KOPT-K1 (cell line): ENCODE data around the gene CTNNA3.

Source experiments
- H3K27ac ChIP-seq: fragments of 200-600 bp; sonication (generic); 2 replicates; pipeline ENCODE4 v1.5.1; 2016; ENCODE audit warnings: antibody characterized with exemption, mild to moderate bottlenecking, low read depth, low read length; ENCODE audit not compliant: poor library complexity, severe bottlenecking
- H3K36me3 ChIP-seq: fragments of 200-600 bp; sonication (generic); 2 replicates; pipeline ENCODE4 v1.5.1; 2017; ENCODE audit warnings: antibody characterized with exemption, mild to moderate bottlenecking, low read length, moderate library complexity; ENCODE audit not compliant: insufficient read depth
- H3K9me3 ChIP-seq: fragments of 200-600 bp; sonication (generic); 2 replicates; pipeline ENCODE4 v1.5.1; 2017; ENCODE audit warnings: antibody characterized with exemption, low read length, mild to moderate bottlenecking; ENCODE audit not compliant: insufficient read depth, poor library complexity, severe bottlenecking

The CTNNA3 gene

DNA sequence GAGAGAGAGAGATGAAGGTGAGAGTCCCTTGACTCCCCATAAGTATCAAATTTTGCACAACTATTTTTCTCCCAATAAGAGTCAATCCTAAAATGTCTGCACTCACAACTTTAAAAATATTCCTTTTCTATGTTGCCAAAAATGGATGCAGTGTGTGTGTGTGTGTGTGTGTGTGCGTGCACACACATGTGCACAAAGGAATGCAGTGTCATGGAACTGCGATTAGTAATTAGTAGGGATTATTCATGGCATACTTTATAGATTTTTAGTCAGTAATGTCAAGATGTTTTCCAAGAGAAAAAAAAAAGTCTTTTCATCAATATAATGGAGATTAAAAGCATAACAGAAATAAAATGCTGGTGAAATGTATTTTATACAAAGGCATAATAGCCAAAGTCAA lies 949.3 kb downstream of the CTNNA3 start:
- Histone ChIP-seq H3K9me3 (no peaks in the 10 kb centered on the region), H3K27ac (no peak overlapping the region), H3K36me3 (no peaks in the 10 kb centered on the region)

DNA sequence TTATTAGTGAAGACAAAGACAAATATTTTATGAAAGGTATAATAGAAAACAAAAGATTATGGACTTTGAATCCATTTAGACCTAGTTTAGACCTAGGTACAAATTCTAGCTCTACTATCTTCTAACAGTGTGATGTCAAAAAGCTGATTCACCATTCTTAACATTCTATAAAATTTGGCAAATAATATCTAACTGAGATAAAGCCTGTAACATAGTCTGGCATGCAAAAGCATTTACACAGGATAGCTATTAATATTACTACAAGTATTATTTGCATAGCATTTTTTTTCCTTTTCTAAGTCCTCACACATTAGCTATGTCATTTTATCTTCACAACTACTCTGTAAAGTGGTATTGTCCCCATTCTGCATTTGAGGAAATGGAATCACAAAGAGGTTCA lies 949.7 kb downstream of the CTNNA3 start:
- H3K9me3 ChIP-seq, result no peaks in the 10 kb centered on the region
- no peak overlapping the region for H3K27ac ChIP-seq
- no peaks in the 10 kb centered on the region for H3K36me3 ChIP-seq

DNA sequence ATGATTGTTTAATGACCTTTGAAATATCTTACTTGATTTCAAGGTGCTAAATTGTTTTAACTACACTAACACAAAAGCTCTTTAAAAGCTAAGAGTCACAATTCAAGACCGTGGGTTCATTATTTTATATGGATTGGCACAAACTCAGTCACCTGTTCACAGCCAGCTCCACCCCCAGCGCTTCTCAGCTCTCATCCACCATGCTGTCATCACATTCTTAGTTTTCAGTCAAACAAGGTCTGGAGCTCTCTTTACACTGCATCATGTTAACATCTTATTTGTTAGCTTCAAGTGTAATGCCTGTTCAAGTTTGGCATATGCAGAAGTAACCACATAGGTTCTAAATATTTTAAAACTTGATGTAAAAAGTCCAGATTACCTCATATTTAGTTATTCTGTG lies 951.1 kb downstream of the CTNNA3 start:
- Histone ChIP-seq H3K36me3 (no peaks in the 10 kb centered on the region), H3K9me3 (no peaks in the 10 kb centered on the region), H3K27ac (no peak overlapping the region)

DNA sequence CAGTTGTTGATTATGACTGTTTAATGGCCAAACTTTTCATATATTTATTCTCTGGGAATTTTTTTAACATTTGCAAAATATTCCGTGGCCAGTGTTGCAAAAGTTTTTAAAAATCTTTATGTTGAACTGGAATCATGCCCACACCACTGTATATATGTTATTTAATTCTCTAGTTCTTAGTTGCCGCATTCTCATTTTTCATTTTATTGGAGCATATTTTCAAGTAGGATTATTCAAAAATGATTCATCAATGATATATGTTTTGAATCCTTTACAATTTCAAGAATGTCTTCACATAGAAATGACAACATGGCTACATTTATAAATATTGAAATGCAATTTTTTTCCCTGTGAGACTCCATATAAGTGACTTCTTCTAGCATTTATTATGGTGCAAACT lies 958.8 kb downstream of the CTNNA3 start:
- no peak overlapping the region for H3K27ac ChIP-seq
- H3K9me3 ChIP-seq, result no peaks in the 10 kb centered on the region
- no peaks in the 10 kb centered on the region for H3K36me3 ChIP-seq

DNA sequence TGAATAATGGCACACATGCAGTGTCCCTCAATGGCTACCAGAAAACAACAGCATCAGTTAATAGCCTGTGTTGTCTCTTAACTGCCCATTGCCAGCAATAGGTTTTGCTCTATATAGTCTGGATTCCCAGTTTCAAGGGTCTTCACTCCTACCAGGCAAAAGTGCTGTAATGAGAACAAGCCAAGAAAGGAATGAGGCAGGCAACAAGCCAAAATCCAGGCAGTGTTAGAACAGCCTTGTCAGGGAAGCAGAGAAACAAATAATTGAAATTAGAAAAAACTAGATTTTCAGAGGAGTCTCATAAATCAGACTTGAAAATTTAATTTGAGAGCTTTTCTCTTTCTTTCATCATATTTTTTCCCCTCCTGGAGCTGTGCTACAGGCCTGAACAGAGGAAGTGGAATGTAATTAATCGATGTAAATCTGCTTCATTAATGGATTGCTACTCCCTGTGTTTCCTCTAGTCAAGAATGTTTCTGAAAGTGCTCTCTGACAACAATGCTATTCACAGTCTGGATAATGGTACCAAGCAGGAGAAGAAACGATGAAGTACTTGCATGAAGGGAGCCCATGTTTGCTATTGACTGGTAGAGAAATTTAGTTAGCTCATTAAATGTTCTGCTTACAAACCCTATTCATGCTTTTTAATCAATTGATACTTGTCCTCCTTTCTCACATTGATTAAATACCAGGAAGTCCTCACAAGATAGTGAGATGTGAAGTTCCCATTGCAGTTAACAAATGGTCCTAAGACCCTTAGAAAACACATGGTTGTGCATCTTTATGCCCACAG lies 972.2 kb downstream of the CTNNA3 start:
- Histone ChIP-seq H3K27ac (no peak overlapping the region), H3K9me3 (no peaks in the 10 kb centered on the region), H3K36me3 (no peaks in the 10 kb centered on the region)

DNA sequence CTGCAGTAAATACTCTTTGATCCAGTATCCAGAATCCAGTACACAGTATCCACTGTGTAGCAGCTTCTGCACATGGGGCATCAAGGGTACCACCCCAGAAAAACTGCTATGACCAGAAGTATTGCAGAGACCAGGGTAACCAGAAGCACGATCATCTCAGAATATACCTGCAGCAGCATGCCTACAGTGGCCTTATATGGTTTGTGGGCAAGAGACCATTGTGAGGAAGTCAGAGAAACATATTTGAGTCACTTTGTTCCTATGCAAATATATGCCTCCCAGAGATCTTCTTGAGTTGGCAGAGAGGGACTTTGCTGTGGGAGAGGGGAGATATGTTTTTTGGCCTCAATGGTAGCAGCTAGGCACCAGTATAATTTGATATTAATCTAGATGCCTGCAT lies 976.5 kb downstream of the CTNNA3 start:
- Histone ChIP-seq H3K36me3 (no peaks in the 10 kb centered on the region), H3K27ac (no peak overlapping the region), H3K9me3 (no peaks in the 10 kb centered on the region)

DNA sequence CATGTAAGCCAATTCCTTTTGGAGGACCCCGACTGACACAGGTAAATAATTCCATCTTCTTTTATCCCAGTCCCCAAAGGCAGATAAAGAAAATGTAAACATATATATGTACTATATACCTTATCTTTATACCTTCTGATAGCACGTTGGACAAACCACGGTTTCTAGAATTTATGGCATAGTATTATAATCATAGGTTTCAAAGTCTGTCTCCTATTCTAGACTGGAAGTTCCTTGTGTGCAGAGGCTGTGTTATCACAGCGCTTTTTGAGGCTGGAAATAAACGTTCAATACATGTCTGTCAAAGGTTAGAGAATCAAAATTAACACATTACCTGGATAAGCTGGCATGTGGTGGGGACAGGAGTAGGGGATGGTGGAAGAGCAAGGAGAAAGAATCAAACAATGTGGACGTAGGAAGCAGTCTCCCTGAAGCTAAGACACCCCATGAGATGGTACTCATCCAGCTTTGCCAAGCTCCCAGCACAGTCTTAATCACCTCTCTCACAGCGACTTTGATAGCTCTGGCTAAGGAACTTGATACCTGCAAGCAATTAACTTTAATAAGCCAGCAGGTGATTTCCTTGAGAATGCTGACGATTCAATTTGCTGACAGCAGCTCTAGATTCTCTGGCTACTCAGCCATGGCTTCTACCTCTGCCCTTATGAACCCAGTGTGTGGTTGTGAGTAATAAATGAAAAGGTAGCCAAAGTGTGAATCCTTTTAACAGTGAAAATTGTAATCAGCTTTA lies 978.6 kb downstream of the CTNNA3 start:
- Histone ChIP-seq H3K36me3 (no peaks in the 10 kb centered on the region), H3K27ac (no peak overlapping the region)

DNA sequence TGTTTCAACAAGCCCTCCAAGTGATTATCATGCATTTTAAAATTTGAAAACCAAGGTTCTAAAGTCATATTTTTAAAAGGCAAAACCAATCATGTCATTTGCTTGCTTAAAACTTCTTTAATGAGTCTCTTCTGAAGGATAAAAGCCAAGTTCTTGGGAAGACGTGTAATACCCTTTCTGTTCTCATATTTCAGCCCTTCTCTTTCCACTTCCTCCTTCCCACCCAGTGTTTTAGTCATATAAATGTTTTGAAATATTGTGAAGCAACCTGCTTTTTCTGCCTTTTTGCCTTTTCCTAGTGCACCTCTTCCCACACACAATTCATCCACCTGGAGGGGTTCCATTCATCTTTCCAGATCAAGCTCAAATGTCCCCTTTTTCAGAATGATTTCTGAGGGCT lies 981.3 kb downstream of the CTNNA3 start:
- no peaks in the 10 kb centered on the region for H3K9me3 ChIP-seq
- H3K27ac ChIP-seq, result no peak overlapping the region
- no peaks in the 10 kb centered on the region for H3K36me3 ChIP-seq

More for the DNA sequence above, 978.6 kb downstream of the CTNNA3 start:
- H3K9me3 ChIP-seq, result no peaks in the 10 kb centered on the region

DNA sequence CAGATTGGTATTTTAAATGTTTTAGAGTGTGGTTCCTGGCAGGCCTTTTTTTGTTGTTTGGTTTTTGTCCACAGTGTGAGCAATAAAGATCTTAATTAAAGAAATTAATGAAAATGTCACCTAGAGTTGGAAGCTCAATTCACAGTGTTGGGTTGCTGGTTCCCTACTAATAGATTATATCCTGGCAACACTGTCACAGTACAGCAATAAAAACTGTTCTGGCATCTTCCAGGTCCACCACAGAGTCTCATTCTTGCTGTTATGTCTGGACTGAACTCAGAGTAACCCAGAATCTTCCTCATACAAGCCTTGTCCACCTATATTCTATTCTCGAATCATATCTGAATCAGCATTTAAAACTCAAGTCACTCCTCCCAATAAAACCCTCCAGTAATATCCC lies 982.6 kb downstream of the CTNNA3 start:
- H3K36me3 ChIP-seq, result no peaks in the 10 kb centered on the region
- no peaks in the 10 kb centered on the region for H3K9me3 ChIP-seq
- no peak overlapping the region for H3K27ac ChIP-seq

DNA sequence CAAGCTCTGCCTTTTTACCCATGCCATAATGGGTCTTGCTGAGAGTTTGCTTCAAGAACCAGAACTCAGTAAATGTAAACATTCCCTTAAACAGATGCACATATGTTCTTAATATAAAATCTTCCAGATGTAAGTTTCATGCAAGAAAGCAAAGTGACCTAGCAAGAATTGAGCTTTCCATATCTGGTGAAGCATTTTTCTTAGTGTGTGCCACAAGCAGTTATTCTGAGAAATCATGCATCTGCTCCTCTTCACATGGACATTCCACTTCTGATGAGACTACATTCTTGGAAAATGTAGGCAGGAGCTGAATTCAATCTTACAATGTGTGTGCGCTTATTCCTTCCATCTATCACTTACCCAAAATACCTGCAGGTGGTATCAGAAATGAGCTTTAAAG lies 997.9 kb downstream of the CTNNA3 start:
- H3K9me3 ChIP-seq, result no peaks in the 10 kb centered on the region
- no peaks in the 10 kb centered on the region for H3K36me3 ChIP-seq
- H3K27ac ChIP-seq, result no peak overlapping the region

DNA sequence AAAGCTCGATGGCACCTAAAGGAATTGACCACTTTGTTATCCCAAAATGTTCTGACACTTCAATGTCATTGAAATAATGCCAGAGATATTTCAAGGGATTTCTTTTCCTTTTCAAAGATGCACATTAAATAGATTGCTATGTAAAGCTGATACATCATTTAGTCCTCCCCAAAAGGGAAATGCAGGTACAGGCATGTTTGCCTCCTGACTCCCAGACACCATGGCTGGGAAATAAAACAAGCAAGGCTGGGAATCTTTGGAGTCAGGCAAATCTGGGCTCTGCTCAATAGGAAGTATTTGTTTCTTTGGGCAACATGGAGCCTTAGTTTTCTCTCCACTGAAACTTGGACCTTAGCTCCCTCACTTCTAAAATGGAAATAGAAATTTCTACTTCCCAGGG lies 1000.9 kb downstream of the CTNNA3 start:
- Histone ChIP-seq H3K27ac (no peak overlapping the region), H3K9me3 (no peaks in the 10 kb centered on the region), H3K36me3 (no peaks in the 10 kb centered on the region)

DNA sequence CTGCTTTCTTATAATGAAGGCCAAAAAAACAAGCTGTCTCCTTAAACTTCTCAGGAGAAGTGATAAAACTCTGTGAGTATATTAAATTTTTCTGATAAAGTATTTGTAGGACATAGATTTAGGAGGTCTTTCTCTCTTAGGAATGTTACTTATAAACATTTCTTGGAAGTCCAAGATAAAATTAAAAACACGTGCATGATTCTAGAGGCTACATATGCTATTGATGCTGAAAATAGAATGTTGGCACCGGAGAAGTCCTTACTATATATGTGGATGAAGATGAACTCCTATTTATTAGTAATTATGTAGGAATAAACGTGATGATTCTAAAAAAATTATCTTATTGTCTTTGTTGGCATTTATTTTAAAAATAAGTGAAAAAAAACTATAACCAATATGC lies 1011.4 kb downstream of the CTNNA3 start:
- Histone ChIP-seq H3K27ac (no peak overlapping the region), H3K36me3 (no peaks in the 10 kb centered on the region), H3K9me3 (no peaks in the 10 kb centered on the region)

DNA sequence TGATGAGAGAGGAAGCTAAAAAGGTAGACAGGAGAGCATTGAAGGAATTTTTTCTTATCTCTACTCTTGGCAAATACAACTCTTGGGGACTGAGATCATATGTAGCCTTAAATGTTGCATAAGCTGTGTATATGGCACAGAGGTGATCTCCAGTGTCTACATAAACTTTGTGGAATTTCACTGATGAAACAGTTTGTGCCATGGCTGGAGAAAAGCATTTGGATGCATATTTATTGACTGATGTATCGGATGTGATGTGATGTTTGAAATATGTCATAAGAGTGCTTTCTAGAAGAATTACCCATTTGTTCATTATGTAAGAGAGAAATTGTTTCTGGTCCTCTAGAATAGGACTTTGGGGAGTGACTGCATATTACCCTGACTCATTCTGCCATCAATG lies 1015.1 kb downstream of the CTNNA3 start:
- no peaks in the 10 kb centered on the region for H3K36me3 ChIP-seq
- H3K27ac ChIP-seq, result no peak overlapping the region
- H3K9me3 ChIP-seq, result no peaks in the 10 kb centered on the region

DNA sequence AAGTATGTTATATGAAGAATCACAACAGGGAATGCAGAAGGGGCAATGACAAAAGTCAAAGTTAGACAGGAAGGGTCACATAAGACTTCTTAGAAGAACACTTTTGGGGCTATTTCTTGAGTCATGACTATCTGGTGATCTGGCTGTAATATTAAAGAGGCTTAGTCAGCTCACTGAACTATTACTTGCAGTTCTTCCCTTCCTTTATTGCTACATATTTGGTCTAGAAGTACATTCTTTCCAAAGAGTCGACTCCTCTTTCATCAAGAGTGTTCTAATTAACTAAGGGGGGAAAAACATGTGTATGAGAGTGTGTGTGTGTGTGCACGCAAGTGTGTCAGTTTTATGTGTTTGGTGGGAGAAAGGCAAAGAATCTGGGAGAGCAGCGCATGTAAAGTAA lies 1017.5 kb downstream of the CTNNA3 start:
- H3K27ac ChIP-seq, result no peak overlapping the region
- no peaks in the 10 kb centered on the region for H3K9me3 ChIP-seq
- H3K36me3 ChIP-seq, result no peaks in the 10 kb centered on the region

DNA sequence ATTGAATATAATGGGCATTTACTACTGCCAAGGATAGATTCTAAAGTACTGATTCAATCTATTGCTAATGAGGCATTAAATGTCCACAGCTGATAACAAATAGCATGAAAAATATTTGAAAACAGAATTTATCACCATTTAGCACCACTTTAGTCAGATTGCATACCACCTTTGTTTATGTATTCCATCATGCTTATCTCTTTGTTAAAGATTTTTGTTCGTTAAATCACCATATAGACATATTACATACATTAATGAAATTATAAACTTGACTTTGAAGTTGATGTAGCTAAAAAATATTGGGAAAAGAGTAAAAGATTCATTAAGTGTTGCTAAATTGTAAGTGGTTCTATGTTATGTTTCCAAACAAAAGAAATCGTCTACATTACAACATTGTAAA lies 1022.9 kb downstream of the CTNNA3 start:
- H3K9me3 ChIP-seq, result no peaks in the 10 kb centered on the region
- no peaks in the 10 kb centered on the region for H3K36me3 ChIP-seq
- no peak overlapping the region for H3K27ac ChIP-seq

DNA sequence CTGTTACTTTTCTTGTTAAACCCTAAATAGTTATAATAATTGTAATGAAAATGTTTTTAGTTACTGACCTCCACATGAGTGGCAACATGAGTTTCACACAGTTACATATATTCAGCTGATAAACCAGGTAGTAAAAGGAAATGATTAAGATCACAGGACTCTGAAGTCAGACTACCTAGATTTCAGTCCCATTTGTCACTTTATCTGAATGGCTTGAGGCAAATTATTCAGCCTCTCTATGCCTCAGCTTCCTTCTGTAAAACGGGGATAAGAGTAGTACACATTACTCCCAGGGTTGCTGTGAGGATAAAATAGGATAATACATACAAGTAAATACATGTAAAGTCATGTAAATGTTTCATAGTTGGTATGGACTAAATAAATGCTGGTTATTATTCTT lies 1024.4 kb downstream of the CTNNA3 start:
- Histone ChIP-seq H3K9me3 (no peaks in the 10 kb centered on the region), H3K27ac (no peak overlapping the region), H3K36me3 (no peaks in the 10 kb centered on the region)
